Measurements from ENCODE around the gene TRIML2. TPM values are rescaled to one million over a fixed set of nuclear protein-coding genes. Genes with fewer than 3 reads are reported as not detected.

TRIML2 gene
- polyA plus RNA-seq, 1 of the 3 experiments (the other 2 are of a cell fraction), result not detected

- TF ChIP-seq TCF12 (IDR thresholded peaks at IDR 0.05), result no peak
- TF ChIP-seq SMC3 (IDR thresholded peaks at IDR 0.05; ENCODE audit: low read depth, low read length), result no peak
These were observed 8.4 kb upstream of the TRIML2 start (continued) for GRCh38 chr4:188117631-188118324.

- Histone ChIP-seq H3K9ac (no peak overlapping the region), H3F3A (replicated peaks; ENCODE audit: insufficient read depth) (peaks cover 4% of the 10 kb centered on the region), H3K4me1 (ENCODE audit: control insufficient read depth in 1 of 2, insufficient read depth in 2 of 2, low read depth in 1 of 2, low read length in 1 of 2) (no peaks in the 10 kb centered on the region), H3K79me2 (ENCODE audit: insufficient read depth) (no peaks in the 10 kb centered on the region), H3K27me3 (ENCODE audit: insufficient read depth) (no peaks in the 10 kb centered on the region), H3K27ac (ENCODE audit: low read depth in 2 of 2, low read length in 1 of 2) (no peak overlapping the region), H4K20me1 (ENCODE audit: insufficient read depth) (no peaks in the 10 kb centered on the region), H3K9me2 (no peaks in the 10 kb centered on the region), H2AFZ (ENCODE audit: low read depth) (no peak overlapping the region), H3K9me3 (no peaks in the 10 kb centered on the region), H3K4me2 (no peak overlapping the region), H3K4me3 (ENCODE audit: low read depth in 2 of 2, low read length in 1 of 2) (no peak overlapping the region), H3K36me3 (replicated peaks in 1 of 2; ENCODE audit: control insufficient read depth in 1 of 2, insufficient read depth in 2 of 2, low read length in 1 of 2) (no peaks in the 10 kb centered on the region)
- TF ChIP-seq RFX5 (IDR thresholded peaks at IDR 0.05; ENCODE audit: low read length) (no peak), FOSL2 (IDR thresholded peaks at IDR 0.05; ENCODE audit: borderline replicate concordance, low read depth) (no peak), EP300 (IDR thresholded peaks at IDR 0.05; ENCODE audit: borderline replicate concordance in 1 of 2, low read depth in 1 of 2, low read length in 1 of 2) (no peak), USF1 (IDR thresholded peaks at IDR 0.05; ENCODE audit: borderline replicate concordance, low read depth) (no peak), TEAD4 (IDR thresholded peaks at IDR 0.05; ENCODE audit: borderline replicate concordance, insufficient read depth) (no peak), PBX3 (IDR thresholded peaks at IDR 0.05) (no peak), NRF1 (IDR thresholded peaks at IDR 0.05; ENCODE audit: low read depth, low read length) (no peak), ZBTB33 (IDR thresholded peaks at IDR 0.05; ENCODE audit: borderline replicate concordance, low read depth) (no peak), FOXM1 (IDR thresholded peaks at IDR 0.05; ENCODE audit: low read depth) (no peak), SIN3A (IDR thresholded peaks at IDR 0.05; ENCODE audit: borderline replicate concordance, low read depth, low read length) (no peak), MEF2A (IDR thresholded peaks at IDR 0.05; ENCODE audit: borderline replicate concordance, low read depth) (no peak), TCF12 (IDR thresholded peaks at IDR 0.05) (no peak), RCOR1 (IDR thresholded peaks at IDR 0.05; ENCODE audit: low read length) (no peak)
- CTCF ChIA-PET, result no interaction called here
- 34% methylated on average over 9 of the region's 9 CpGs for WGBS (ENCODE audit: low lambda C conversion rate)
- POLR2A ChIA-PET, result interaction anchor here (0.6 kb wide), 1 partner anchor 10 kb away, joined by 3 read pairs; no protein-coding TSS in a partner anchor
- DNase-seq, result no peak
These were observed 3.8 kb upstream of the TRIML2 start for GRCh38 chr4:188113156-188113555.
